HL-60 (cell line): ENCODE results near the gene KLK12.
"Not testable (repeated sequence)": the region's sequence is repeated elsewhere in the genome, so short reads cannot be mapped to it uniquely, and the experiment has no call there.

Experiments used
- CTCF ChIP-seq: IDR thresholded peaks from one replicate; pipeline ENCODE4 v1.5.1; 2011; ENCODE audit warnings: low read length, control low read depth, inconsistent platforms; ENCODE audit not compliant: insufficient read depth
- REST ChIP-seq: IDR thresholded peaks from 2 replicates; pipeline ENCODE4 v1.6.1; 2012; ENCODE audit warnings: low read depth; ENCODE audit not compliant: insufficient replicate concordance

- TF ChIP-seq CTCF, REST: not testable (repeated sequence)
Observed at GRCh38 chr19:50984416-50984815, 50.4 kb downstream of the KLK12 start.
